OCI-LY7 (cell line): ENCODE results near the gene SPATA25.

Experiments used
- CTCF ChIP-seq: fragments of 200-600 bp; sonication (generic); conservative IDR thresholded peaks from 2 replicates; pipeline ENCODE4 v1.5.1; 2014; ENCODE audit warnings: mild to moderate bottlenecking, antibody characterized with exemption, low read length, moderate library complexity, mixed read lengths
- EZH2phosphoT487 ChIP-seq: fragments of 200-600 bp; sonication (generic); IDR thresholded peaks from 2 replicates; pipeline ENCODE4 v1.6.1; 2018; ENCODE audit warnings: low read depth, borderline replicate concordance, mild to moderate bottlenecking, mixed run types, antibody characterized with exemption, low read length, moderate library complexity, mixed read lengths

- TF ChIP-seq CTCF: no peak
- TF ChIP-seq EZH2phosphoT487: no peak
Observed at GRCh38 chr20:45893831-45894230, 6.4 kb upstream of the SPATA25 start.
